Activated T-helper 1 cell treated with anti-CD3 and anti-CD28 coated beads, Interleukin-12 subunit alpha, Interleukin-12 subunit beta, Interleukin-2, Interleukin-4 antibody, amounts not matched to agents 30 ng/mL and 10 ng/mL and 1 ng/mL, durations not matched to agents 14 hours and 24 hours and 36 hours (primary cell): ENCODE measurements around the gene SLC16A1. TPM values are rescaled to one million over a fixed set of nuclear protein-coding genes. Genes with fewer than 3 reads are reported as not detected.
A peak's percentile ranks its signal among the peaks of the same experiment; 100 is the strongest.
"Not testable (repeated sequence)": the region's sequence is repeated elsewhere in the genome, so short reads cannot be mapped to it uniquely, and the experiment has no call there.

Experiments
- DNase-seq: peaks from one replicate; pipeline ENCODE4 v3.0.0; 2021; ENCODE audit warnings: low spot score
- H3K27ac Mint-ChIP-seq: one replicate; pipeline ENCODE4 v1.8.0; 2021; ENCODE audit warnings: mild to moderate bottlenecking, mixed read lengths
- H3K27me3 Mint-ChIP-seq: one replicate; pipeline ENCODE4 v1.8.0; 2022; ENCODE audit warnings: mild to moderate bottlenecking, moderate library complexity, mixed read lengths; ENCODE audit not compliant: insufficient read depth
- H3K36me3 Mint-ChIP-seq: one replicate; pipeline ENCODE4 v1.8.0; 2021; ENCODE audit warnings: low read depth, mixed read lengths
- H3K4me1 Mint-ChIP-seq: one replicate; pipeline ENCODE4 v1.8.0; 2021; ENCODE audit warnings: low read depth, mixed read lengths
- H3K4me3 Mint-ChIP-seq: one replicate; pipeline ENCODE4 v1.8.0; 2021; ENCODE audit warnings: mild to moderate bottlenecking, moderate library complexity, mixed read lengths
- H3K9me3 Mint-ChIP-seq: one replicate; pipeline ENCODE4 v1.8.0; 2021; ENCODE audit warnings: mixed read lengths
- intact Hi-C: fragments of 100-400 bp; cut with micrococcal nuclease; formaldehyde crosslinking; loops from one replicate; pipeline ENCODE4 v1.15.1; 2024
- total RNA-seq: library from RNA; stranded (reverse); gene quantifications from 2 replicates; pipeline ENCODE4 v1.2.3, GENCODE V29; 2022

Gene SLC16A1
- total RNA-seq, 1 donor from 2014 or later: 73.6 TPM

- DNase-seq: peak; percentile 36
- peaks cover 32% of the 10 kb centered on the region for H3K4me1 Mint-ChIP-seq
- intact Hi-C loops: loop anchor here (1.0 to 2.0 kb wide), 2 partner anchors 52 to 169 kb away; partner anchors contain the start of genes LRIG2 and SLC16A1
- H3K27ac Mint-ChIP-seq: peak overlapping the region; percentile 73
- H3K9me3 Mint-ChIP-seq: no peaks in the 10 kb centered on the region
- H3K36me3 Mint-ChIP-seq: peaks cover 6% of the 10 kb centered on the region
- H3K27me3 Mint-ChIP-seq: peaks cover 2% of the 10 kb centered on the region
- H3K4me3 Mint-ChIP-seq: peak overlapping the region; percentile 2
Measured at GRCh38 chr1:112904071-112904830, 51.7 kb downstream of the SLC16A1 start.

DNA sequence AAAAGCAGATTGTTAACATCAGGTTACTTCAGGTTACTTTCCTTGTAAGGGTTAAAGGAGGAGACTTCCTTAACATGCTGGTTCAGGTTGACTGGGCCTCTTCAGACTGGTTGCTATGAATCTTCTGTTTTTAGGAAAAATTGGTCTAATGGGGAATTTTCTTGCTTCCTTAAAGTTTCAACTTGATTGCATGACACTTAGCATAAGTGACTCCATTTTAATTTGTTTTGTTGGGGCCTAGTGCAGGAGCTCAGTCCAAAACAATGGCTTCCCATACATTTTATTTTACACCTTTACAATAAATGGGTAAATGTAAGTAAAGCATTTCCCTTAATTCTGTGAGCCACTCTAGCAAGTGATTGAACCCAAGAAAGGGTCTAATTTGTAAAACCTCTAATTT, 53.8 kb downstream of the SLC16A1 start:
- H3K9me3 Mint-ChIP-seq: no peaks in the 10 kb centered on the region

DNA sequence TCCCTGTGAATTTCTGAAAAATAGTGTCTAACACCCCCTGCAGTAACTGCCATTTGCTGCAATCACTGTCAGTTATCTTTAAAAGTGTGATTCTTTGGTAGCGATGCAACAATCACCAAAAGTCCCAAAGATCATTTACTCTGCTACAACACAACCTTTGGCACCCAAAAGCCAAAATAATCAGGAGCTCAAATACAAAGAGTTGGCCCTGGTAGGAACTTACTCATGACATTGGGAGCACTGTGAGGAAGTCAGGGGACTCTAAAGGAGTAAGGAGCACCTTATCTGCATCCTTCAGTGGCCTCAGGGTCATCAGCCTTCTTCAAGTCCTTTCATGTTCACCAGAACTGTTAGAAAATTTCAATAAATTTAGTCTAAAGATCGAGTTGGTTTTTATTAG, 54.6 kb downstream of the SLC16A1 start:
- peaks cover 5% of the 10 kb centered on the region for H3K36me3 Mint-ChIP-seq
- H3K27me3 Mint-ChIP-seq: peaks cover 2% of the 10 kb centered on the region
- intact Hi-C loops: no loop called here
- peaks cover 5% of the 10 kb centered on the region for H3K9me3 Mint-ChIP-seq
- DNase-seq: no peak
- H3K27ac Mint-ChIP-seq: no peak overlapping the region
- H3K4me1 Mint-ChIP-seq: peaks cover 32% of the 10 kb centered on the region
- no peak overlapping the region for H3K4me3 Mint-ChIP-seq

More for the DNA sequence above, 53.8 kb downstream of the SLC16A1 start:
- Mint-ChIP-seq H3K27ac (no peak overlapping the region), H3K36me3 (peaks cover 5% of the 10 kb centered on the region), H3K4me3 (no peak overlapping the region), H3K4me1 (peaks cover 32% of the 10 kb centered on the region), H3K27me3 (peaks cover 2% of the 10 kb centered on the region)
- DNase-seq: no peak
- intact Hi-C loops: no loop called here

GRCh38 chr1:112896783-112897182, 59.2 kb downstream of the SLC16A1 start:
- intact Hi-C loops: no loop called here
- Mint-ChIP-seq H3K4me3 (no peak overlapping the region), H3K27ac (no peak overlapping the region), H3K4me1 (no peaks in the 10 kb centered on the region), H3K36me3 (no peaks in the 10 kb centered on the region), H3K9me3 (peaks cover 16% of the 10 kb centered on the region), H3K27me3 (peaks cover 2% of the 10 kb centered on the region)
- no peak for DNase-seq

DNA sequence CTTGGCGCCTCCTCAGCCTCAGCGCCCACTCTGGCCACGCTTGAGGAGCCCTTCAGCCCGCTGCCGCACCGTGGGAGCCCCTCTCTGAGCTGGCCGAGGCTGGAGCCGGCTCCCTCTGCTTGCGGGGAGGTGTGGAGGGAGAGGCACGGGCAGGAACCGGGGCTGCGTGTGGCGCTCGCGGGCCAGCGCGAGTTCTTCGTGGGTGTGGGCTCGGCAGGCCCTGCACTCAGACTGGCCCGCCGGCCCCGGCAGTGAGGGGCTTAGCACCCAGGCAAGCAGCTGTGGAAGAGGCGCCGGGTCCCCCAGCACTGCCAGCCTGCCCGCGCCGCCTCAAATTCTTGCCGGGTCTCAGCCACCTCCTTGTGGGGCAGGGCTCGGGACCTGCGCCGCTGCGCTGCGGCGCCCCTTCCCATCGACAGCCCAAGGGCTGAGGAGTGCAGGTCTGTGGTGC, 61.4 kb downstream of the SLC16A1 start:
- Mint-ChIP-seq H3K27ac (no peak overlapping the region), H3K4me3 (no peak overlapping the region), H3K9me3 (peaks cover 16% of the 10 kb centered on the region), H3K4me1 (no peaks in the 10 kb centered on the region), H3K27me3 (no peaks in the 10 kb centered on the region), H3K36me3 (no peaks in the 10 kb centered on the region)
- intact Hi-C loops: no loop called here
- no peak for DNase-seq

- no peak for DNase-seq
- Mint-ChIP-seq H3K27me3 (no peaks in the 10 kb centered on the region), H3K4me3 (no peak overlapping the region), H3K4me1 (no peaks in the 10 kb centered on the region), H3K9me3 (peaks cover 16% of the 10 kb centered on the region), H3K36me3 (no peaks in the 10 kb centered on the region), H3K27ac (no peak overlapping the region)
- intact Hi-C loops: no loop called here
Measured at GRCh38 chr1:112894010-112894292, 62.0 kb downstream of the SLC16A1 start.

GRCh38 chr1:112893288-112894009, 62.5 kb downstream of the SLC16A1 start:
- Mint-ChIP-seq H3K27ac (no peak overlapping the region), H3K4me3 (no peak overlapping the region), H3K36me3 (no peaks in the 10 kb centered on the region), H3K9me3 (peaks cover 16% of the 10 kb centered on the region), H3K27me3 (no peaks in the 10 kb centered on the region), H3K4me1 (no peaks in the 10 kb centered on the region)
- no peak for DNase-seq
- intact Hi-C loops: no loop called here

- H3K4me3 Mint-ChIP-seq, H3K36me3 Mint-ChIP-seq, DNase-seq, intact Hi-C loops, H3K27ac Mint-ChIP-seq, H3K27me3 Mint-ChIP-seq, H3K4me1 Mint-ChIP-seq, H3K9me3 Mint-ChIP-seq: not testable (repeated sequence)
Measured at GRCh38 chr1:112889906-112890305, 66.1 kb downstream of the SLC16A1 start.

GRCh38 chr1:112889052-112889768, 66.8 kb downstream of the SLC16A1 start:
- Mint-ChIP-seq H3K4me3 (no peak overlapping the region), H3K27ac (no peak overlapping the region), H3K4me1 (no peaks in the 10 kb centered on the region), H3K9me3 (no peaks in the 10 kb centered on the region), H3K27me3 (no peaks in the 10 kb centered on the region), H3K36me3 (no peaks in the 10 kb centered on the region)
- intact Hi-C loops: no loop called here
- DNase-seq: no peak

GRCh38 chr1:112888630-112889029, 67.4 kb downstream of the SLC16A1 start:
- no peaks in the 10 kb centered on the region for H3K4me1 Mint-ChIP-seq
- DNase-seq: no peak
- intact Hi-C loops: no loop called here

GRCh38 chr1:112887599-112888283, 68.3 kb downstream of the SLC16A1 start:
- intact Hi-C loops: no loop called here
- H3K36me3 Mint-ChIP-seq: no peaks in the 10 kb centered on the region
- no peak overlapping the region for H3K27ac Mint-ChIP-seq
- no peaks in the 10 kb centered on the region for H3K4me1 Mint-ChIP-seq
- no peaks in the 10 kb centered on the region for H3K9me3 Mint-ChIP-seq
- H3K4me3 Mint-ChIP-seq: no peak overlapping the region
- no peaks in the 10 kb centered on the region for H3K27me3 Mint-ChIP-seq
- no peak for DNase-seq

More at GRCh38 chr1:112888630-112889029, 67.4 kb downstream of the SLC16A1 start:
- Mint-ChIP-seq H3K27me3 (no peaks in the 10 kb centered on the region), H3K4me3 (no peak overlapping the region), H3K27ac (no peak overlapping the region), H3K36me3 (no peaks in the 10 kb centered on the region), H3K9me3 (no peaks in the 10 kb centered on the region)

GRCh38 chr1:112884996-112885395, 71.0 kb downstream of the SLC16A1 start:
- not testable (repeated sequence) for H3K4me3 Mint-ChIP-seq, H3K4me1 Mint-ChIP-seq

More at GRCh38 chr1:112884996-112885395, 71.0 kb downstream of the SLC16A1 start:
- intact Hi-C loops, DNase-seq, H3K9me3 Mint-ChIP-seq, H3K27ac Mint-ChIP-seq, H3K27me3 Mint-ChIP-seq, H3K36me3 Mint-ChIP-seq: not testable (repeated sequence)
